HG03442 (cell line): ENCODE data around the gene GRP.
A peak's percentile ranks its signal among the peaks of the same experiment; 100 is the strongest.
"Not testable (repeated sequence)": the region's sequence is repeated elsewhere in the genome, so short reads cannot be mapped to it uniquely, and the experiment has no call there.

Experiments
- ATAC-seq: cut with Tn5 transposase; IDR thresholded peaks from one replicate; pipeline ENCODE4 v1.9.1; 2021; ENCODE audit warnings: mild to moderate bottlenecking, moderate library complexity; ENCODE audit not compliant: unreplicated experiment

Gene GRP

DNA sequence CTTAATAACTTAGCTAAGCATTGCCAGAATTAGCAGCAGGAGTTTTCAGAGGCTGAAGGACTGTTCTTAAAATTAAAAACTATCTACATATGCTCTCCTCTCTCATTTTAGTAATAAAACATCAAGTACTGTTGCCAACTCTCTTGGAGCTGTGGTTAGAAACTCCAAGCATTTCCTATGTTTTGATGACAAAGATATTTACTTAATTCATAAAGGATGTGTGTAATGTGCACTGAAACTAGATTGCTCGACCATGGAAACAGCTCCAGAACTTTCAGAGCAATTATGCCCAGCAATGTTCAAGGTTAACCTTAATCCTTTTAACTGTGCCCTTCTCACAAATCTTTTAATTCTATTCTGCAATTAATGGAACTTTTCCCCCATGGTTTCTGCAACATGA is 8.4 kb downstream of the GRP start:
- no peak for ATAC-seq

DNA sequence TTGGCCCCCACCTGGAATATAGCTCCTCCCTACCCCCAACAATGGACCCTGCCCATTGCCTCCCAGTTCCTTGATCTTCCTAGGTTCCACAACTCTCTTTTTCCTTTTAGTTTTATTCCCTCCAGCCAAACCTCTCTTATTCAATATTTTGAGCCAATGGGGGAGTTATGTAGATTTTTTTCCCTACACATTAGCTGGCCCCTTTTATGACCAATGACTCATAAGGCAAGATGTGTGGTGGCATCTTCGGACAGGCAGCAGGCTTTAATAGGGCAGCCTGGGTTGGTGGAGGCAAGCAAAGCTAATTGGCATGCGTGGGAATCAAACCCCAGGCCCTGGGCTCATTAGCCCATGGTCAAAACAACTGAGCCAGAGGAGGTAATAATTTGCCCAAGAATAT is 9.2 kb downstream of the GRP start:
- no peak for ATAC-seq

DNA sequence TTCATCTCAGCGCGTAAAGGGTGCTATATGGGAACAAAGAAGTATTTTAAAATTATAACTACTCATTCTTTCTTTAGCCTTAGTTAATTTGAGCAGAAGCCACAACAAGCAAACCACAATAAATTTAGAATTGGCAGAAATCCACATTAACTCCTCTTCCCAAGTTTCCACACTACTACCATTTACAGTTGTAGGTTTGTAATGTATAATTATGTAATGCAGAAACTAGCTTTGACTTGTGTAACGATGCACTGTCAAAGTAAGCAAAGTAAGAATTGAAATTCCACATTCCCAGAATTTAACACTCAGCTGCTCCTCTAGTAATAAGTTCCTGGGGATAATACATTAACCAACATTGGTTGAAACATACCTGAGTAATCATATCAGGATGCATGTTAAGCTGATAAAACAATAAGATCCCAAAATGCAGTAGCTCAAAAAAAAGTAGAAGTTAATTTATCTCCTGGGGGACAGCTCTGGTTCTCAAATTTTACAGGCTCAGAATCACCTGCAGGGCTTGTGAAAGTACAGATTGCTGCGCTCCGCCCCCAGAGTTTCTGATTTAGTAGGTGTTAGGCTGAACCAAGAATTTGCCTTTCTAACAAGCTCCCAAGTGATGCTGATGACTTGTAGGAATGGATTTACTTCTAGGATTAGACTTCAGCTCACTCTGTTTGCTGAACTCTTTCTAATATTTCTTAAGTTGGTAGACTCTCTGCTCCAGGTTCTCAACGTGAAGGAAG is 9.9 kb downstream of the GRP start:
- ATAC-seq = peak; percentile 49

DNA sequence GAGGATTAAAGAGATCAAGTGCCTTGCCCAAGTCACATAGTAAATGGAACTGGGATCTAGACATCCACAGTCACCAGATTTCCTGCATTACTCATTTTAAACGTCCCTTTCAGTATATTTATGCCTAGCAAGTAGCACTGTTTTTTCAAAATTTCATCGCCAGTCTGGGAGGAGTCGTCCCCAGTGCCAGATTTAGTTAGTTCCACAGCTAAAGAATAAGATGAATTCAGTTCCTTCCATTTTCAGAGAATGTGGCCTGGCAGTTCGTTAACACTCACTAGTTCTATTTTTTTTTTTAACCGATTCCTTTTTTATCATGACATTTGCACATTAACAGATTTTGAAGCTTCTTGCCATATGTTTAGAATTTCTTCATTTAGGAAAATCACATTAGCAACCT is 11.2 kb downstream of the GRP start:
- no peak for ATAC-seq

DNA sequence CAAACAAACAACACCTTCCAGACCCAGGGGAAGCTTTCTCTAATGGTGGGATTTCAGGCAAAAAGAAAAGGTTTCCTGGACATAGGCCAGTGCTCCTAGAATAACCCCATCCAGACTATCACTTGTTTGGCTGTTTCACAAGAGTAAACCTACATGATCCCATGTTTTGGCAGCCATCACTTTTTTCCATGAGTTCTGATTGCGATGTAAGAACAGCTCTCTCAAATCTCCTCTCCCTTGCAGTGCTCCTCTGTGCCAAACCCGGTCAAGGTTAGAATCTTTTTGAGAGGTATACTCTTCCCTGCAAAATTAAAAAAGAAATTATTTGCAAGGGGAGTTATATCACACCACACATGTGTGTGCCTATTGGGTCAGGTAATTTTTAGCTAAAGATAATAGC is 11.9 kb downstream of the GRP start:
- ATAC-seq = no peak

DNA sequence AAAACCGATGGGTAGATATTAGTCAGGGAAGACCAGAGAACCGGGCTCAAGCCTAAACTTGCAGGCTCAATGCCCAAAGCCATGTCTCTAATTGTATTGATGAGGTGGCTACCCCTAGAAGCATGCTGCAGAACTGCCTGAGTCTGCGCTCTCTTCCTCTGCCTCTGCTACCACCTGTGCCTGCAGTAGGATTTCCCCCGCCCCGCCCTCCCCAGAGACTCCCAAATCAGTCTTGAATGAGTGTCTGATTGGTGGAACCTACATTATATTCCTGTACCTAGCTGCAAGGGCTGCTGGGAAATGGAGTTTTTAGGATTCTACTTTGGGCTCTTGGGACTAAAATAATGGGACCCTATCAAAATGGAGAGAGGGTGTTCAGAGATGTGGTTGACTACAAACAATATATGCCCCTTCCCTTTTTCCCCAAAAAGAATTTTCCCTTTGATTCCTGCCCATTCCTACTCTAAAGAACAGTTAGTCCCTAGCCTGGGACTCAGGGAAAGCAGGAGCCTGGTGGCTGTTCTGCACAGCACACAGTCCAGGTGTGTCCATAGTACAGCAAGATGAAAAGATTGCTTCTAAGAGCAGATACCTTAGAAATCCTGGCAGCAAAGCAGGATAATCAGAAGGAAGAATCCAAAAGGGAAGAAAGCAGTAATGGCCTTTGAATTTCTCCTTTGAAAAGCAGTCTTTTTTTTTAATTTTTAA is 12.5 kb downstream of the GRP start:
- ATAC-seq = no peak

DNA sequence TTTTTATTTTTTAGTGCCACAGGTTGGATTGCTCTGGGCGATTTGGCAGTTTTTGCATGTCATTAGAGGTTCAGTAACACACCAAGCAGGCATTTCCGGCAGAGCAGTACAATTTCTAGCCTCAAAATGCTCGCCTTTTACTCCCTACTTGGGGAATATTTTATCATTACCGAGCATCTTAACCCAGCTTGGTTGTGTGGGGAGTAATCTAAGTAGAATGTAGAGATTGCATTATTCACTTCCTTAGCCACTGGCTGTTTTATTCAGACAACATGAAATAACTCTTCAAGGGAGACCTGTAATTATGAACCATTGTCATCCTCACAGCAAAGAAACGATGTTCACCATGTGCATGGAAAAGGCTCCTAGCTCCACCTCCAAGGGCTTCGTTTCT is 13.1 kb downstream of the GRP start:
- no peak for ATAC-seq

DNA sequence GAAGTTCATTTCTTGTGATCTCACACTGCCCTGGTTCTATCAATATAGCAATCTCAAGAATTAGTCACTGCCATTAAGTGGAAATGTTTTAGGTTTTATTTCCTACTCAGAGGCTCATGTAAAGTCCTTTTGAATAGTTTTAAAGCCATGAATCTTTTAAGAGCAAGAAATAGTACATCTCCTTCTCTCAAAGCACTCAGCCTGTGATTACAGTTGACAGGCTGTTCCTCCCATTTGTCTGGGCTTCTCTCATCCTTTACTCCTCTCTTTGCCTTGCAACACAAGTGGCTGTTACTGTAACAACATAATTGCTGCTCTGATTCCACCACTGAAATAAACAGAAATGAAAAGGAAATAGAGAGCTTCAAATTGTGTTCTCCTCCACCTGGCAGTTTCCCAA is 18.4 kb downstream of the GRP start:
- no peak for ATAC-seq

DNA sequence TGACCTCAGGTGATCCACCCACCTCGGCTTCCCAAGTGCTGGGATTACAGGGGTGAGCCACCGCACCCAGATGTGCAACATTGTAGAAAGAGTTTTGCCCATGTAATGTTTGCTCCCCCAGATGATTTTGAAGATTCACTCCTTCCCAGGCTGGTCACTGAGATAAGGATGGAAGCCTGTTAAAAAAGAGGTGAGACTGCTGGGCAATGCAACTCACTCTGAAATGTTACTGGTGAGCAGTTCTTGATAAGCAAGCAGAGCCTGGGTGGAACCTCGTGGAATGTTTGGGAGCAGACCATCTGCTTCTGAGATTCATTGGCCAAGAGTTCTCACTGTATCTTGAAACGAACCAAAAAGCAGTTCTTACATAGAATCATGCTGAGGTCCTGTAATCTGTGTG is 19.7 kb downstream of the GRP start:
- ATAC-seq = no peak

DNA sequence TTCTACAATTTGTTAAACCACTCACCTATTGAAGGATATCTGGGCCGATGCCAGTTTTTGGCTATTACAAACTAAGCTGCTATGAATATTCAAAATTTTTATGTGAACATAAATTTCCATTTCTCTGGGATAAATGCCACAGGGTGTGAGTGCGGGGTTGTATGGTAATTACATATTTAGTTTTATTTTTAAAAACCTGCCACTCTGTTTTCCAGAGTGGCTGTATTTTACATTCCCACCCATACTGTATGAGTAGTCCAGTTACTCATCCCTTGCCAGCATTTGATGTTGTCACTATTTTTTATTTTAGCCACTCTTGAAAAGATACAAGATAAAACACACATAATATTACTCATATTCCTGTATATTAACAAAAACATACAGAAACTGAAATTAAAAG is 22.9 kb downstream of the GRP start:
- no peak for ATAC-seq

DNA sequence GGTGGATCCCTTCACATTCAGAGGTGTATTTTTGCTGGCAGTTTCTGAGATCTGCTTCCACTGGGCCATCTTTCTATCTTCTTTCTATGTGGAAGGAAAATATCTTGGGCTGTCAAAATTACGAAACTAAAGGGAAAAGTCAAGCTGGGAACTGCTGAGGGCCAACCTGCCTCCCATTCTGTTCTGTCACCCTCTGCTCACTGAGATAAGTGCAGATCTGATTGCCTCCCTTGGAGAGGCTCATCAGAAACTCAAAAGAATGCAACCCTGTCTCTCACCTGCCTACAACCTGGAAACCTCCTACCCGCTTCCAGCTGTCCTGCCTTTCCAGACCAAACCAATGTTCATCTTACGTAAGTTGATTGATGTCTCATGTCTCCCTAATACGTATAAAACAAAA is 26.8 kb downstream of the GRP start:
- no peak for ATAC-seq

DNA sequence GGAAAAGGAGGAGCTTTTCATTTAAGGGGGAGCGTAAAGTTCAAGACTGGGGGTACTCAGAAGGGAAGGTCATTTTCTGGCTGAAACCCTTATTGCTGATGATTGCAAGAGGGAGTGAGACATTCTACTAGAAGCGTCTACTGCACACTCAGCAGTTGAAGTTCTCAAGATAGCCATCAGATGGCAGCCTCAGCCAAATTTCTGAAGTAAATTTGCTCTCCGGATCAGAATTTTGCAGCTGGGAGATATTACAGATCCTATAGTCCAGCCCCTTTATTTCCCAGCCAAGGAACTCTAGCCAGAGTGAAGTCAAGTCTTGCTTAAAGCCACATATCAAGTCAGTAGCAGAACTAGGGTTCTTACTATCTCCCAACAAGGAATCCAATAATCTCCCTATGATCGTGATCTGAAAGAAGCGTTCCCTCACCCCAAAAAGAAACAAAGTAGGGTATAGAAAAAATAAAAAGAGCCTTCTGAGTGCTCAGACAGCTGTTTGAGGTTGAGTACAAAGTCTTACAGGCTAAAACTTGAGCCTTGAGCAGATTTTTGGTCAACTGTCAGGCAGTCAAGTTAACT is 29.3 kb downstream of the GRP start:
- no peak for ATAC-seq

DNA sequence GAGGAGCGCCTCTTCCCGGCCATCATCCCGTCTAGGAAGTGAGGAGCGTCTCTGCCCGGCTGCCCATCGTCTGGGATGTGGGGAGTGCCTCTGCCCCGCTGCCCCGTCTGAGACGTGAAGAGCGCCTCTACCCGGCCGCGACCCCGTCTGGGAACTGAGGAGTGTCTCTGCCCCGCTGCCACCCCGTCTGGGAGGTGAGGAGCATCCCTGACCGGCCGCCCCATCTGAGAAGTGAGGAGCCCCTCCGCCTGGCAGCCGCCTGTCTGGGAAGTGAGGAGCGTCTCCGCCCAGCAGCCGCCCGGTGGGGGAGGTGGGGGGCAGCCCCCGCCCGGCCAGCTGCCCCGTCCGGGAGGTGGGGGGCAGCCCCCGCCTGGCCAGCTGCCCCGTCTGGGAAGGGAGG is 35.5 kb downstream of the GRP start:
- ATAC-seq = not testable (repeated sequence)

DNA sequence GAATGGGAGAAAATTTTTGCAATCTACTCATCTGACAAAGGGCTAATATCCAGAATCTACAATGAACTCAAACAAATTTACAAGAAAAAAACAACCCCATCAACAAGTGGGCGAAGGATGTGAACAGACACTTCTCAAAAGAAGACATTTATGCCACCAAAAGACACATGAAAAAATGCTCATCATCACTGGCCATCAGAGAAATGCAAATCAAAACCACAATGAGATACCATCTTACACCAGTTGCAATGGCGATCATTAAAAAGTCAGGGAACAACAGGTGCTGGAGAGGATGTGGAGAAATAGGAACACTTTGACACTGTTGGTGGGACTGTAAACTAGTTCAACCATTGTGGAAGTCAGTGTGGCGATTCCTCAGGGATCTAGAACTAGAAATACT is 41.9 kb downstream of the GRP start:
- ATAC-seq = not testable (repeated sequence)

DNA sequence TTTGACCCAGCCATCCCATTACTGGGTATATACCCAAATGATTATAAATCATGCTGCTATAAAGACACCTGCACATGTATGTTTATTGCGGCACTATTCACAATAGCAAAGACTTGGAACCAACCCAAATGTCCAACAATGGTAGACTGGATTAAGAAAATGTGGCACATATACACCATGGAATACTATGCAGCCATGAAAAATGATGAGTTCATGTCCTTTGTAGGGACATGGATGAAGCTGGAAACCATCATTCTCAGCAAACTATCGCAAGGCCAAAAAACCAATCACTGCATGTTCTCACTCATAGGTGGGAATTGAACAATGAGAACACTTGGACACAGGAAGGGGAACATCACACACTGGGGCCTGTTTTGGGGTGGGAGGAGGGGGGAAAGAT is 42.3 kb downstream of the GRP start:
- not testable (repeated sequence) for ATAC-seq

DNA sequence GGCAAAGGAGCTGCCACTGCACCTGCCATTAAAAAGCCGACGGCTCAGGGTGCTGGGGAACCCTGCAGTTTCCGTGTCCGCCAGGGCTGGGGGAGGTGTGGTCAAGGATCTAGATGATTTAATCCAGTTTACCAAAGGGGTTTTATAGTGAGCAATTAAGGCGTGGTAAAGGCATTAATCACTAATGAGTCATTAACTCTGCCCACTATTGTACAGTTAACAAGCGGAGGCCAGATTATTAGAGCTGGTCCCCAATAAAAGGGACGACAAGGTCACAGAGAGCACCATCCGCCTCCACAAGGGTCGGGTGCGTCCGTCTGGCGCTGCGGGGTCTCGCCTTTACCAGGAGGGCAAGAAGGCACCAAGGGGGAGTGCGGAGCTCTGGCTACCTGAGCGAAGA is 43.7 kb downstream of the GRP start:
- no peak for ATAC-seq

DNA sequence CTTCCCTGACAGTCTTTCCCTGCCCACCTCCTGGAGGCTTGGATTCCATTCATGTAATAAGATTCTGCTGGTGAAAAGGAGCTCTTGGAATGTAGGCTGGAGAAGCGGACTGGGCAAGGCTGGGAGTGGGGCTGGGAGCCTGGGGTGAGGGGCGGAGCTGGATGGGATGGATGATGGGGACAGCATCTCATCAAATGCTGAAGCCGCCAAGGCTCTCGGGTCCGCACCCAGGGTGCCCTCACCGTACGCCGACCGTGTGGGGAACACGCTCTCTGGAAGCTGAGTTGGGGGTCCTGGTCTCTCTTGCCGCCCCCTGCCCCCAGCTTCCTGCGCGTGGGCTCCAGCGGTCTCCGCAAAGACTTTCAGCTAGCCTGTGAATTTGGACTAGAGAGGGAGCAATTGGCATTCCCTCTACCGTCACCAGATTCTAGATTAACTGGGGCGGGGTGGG is 44.2 kb downstream of the GRP start:
- ATAC-seq = no peak

DNA sequence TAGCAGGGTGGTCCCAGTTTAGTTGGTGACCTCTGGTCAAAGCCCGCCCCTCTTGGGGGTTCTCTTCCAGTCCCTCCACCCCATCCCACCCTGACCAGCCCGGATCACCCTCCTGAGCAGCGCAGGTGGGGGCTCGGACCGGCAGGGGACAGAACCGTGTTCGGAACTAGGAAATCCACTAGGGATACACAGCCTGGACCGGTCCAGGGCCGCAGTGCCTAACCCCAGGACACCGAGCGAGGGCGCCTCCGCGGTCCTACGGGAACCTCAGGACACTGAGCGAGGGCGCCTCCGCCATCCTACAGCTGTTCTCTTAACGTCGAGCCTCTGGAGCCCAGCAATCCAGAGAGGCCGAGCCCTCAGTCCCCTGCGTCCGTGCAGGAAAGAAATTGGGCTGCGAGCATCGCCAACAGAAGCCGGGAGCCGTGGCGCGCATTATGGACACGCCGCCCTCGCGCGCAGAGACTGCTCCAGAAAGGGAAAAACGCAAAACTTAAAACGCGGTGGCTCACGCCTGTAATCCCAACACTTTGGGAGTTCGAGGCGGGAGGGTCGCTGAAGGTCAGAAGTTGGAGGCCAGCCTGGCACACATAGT is 44.8 kb downstream of the GRP start:
- ATAC-seq = no peak

DNA sequence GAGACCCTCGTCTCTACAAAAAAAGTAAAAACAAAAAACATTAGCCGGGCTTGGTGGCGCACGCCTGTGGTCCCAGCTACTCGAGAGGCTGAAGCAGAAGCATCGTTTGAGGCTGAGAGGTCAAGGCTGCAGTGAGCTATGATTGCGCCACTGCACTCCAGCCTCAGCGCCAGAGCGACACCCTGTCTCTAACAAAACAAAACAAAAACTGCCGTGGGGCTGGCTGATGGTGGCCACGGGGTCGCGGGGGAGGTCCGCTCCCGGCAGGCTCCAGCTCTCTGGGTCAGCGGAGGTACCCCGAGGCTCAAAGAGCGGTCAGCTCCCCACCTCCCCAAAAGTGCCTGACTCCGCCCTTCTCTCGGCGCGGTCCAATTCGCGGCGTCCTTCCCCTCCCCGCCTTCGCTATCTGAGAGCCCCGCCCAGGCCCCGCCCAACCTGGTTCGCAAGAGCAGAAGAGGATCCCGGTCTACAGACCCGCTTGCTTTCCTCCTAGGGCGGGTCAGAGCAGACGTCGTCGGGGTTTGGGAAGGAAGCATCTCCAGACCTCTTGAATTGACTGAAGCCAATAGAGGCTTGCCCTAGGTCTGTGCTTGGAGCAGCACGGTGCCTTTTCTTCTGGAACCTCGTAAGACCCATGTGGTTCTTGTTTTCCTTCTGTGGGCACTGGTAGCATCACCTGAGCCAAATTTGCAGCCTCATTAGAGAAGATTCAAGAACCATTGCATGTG is 45.5 kb downstream of the GRP start:
- peak; percentile 42 for ATAC-seq

DNA sequence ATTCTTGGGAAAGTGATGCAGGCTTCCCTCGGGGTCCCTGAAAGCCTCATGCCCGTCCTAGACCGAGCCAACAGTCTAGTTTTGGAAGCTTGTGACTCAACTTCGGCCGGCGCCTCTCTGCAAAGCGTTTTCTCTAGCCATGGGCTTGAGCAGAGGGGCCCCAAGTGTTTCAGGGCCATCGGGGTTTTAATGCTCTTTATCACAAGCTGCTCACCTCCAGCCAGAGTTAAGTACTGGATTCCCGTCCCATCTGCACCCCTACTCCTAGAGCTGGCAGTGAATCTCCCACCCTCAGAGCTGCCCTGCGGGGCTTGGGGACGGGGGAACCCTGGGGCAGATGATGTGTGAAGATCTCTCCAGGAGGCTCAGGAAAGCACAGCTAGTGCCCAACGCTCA is 46.0 kb downstream of the GRP start:
- ATAC-seq = no peak

DNA sequence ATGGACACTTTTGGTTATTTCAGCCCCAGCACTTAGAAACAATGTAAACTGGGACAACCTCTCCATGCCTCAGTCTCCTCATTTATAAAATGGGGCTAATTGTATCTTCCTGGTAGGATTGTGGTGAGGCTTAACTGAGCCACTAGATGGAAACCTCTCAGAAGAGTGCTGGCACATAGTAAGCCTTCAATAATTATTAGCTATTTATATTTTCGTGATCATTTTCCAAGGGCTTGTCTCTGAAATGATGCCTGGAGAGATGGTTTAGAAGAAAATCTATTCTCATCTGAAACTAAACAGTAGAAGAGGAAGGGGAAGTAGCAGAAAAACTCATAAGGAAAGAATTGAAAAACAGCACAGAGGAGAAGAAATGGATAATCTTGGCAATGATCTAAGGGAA is 46.5 kb downstream of the GRP start:
- ATAC-seq = no peak
